SW 1271 (cell line): Measurements from ENCODE around the gene AQP6.

ENCODE experiments used
- DNase-seq, 2 experiments: peaks; one replicate each; lab custom pipeline; 2025; lab: John Stamatoyannopoulos, UW

Gene AQP6

DNA sequence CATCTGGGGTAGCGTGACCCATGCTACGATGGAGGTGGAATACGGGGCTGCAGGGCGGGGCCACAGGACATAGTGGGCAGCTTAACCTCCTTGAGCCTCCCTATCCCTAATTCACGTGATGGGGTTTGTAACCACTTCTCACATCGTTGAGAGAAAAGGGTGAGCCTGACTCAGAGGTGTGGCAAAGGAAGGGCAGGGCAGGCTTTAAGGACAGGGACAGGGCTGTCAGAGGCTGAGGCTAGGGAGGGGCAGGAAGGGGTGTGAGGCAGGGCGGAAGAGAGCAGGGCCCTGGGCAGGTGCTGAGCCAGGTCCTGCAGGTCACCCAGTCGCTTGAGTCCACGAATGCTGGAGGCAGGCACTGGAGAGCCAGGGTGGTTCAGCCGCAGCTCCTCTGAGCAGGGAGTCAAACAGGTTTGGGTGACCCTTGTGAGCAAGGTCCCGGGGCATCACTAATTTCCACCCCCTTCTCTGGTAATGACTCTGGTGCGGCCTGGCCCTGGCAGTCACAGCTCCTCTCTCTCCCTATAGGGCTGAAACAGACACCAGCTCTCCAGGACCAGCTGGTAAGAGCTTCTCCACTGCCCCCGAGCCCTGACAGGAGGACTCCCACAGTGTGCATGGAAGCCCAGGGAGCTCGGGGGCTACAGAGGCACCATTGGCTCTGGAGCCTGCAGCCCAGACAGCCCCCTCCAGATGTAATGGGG lies 29.7 kb upstream of the AQP6 start:
- DNase-seq: no peak

DNA sequence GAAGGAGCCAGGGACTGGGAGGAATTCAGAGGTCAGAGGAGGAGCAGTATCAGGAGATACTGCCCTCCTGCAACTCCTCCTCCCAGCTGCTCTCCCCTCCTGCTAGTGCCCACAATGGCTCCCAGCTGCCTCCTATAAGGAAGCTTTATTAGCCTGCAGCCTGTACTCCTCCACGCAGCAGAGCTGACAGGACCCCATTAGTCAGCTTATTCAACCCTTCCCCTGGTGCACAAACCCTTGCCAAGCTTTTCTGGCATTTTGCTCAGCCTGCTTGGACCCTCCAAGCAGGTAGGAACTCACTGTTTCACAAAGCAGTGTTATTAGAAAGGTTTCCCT lies 29.2 kb upstream of the AQP6 start:
- DNase-seq: no peak

DNA sequence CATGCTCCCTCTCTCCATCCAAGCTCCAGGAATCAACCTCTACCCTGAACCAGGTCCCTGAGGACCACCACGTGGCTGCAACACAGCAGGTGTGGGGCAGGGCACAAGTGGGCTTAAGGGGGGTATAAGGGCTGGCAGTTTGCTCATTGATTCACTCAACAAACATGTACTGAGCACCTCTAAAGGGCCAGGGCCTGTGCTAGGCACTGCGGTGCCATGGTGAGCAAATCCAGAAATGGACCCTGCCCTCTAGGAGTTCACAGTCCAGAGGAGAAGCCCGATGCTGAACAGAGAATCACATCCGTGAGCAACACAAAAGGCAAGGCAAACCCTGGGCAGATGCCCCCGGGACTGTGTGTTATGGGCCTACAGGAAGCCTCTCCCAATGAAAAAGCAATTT lies 28.7 kb upstream of the AQP6 start:
- DNase-seq: no peak

DNA sequence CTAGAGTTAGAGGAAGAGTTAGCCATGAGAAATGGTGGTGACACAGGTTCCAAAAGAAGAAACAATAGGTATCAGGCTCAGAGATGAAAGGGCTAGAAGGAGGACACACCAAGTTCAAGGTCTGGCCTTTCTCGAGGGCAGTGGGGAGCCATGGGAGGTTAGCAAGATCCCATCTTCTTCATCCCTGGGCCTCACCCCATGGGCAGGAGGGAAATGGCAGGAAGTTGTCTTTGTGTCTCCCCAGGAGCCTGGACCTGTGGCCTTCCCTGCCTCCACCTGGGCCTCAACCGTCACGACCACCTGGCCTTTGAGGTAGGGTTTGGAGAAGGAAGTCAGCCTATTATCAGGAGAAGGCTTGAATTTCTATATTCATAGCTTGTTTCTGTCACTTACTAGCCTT lies 28.0 kb upstream of the AQP6 start:
- DNase-seq: no peak

DNA sequence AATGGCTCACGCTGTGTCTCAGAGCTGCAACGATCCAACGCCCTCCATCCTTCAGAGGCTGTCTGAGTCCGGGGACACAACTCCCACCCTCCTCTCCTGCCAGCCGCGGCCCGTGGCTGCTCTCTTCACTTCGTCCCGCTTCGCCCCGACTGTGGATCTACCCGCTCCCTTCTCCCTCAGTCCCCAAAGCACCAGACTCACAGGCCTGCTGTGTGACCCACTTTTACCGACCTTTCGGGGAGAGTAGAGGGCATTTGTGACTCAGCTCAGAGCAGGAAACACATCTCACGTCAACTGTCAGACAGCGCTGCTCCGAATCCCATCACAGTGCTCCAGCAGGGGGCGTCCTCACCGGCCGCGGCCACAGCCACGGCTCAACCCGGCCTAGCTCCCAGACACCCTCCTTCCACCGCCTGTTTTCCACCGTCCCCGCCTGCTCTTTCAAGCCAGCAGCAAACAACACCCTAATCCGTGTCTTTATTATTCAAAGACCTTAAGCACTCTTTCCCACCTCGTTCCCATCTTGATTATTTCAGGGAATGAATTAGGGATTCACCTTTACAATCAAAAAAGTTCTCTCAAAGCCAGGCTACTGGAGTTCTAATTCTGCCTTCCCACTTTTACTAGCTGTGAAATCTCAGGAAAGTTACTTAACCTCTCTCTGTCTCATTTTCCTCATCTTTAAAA lies 27.2 kb upstream of the AQP6 start:
- DNase-seq: peak in 1 of 2 experiments; percentile 69

DNA sequence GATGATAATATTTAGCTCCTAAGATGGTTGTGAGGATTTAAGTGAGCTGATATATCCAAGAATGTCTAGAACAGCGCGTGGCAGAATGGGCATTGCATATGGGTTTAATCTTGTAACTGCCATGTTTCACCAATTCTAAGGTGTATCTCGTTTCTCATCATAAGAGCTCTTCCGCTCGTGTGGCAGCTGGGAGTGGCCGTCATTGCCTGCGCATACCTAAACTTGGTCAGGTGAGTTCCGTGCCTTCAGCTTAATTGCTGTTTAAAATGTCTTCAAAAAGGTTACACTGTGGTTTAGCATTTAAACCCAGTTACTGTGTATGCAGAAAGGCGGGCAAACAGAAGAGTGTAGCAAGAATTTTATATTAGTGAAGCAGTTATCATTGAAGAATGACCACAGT lies 26.7 kb upstream of the AQP6 start:
- DNase-seq: no peak

DNA sequence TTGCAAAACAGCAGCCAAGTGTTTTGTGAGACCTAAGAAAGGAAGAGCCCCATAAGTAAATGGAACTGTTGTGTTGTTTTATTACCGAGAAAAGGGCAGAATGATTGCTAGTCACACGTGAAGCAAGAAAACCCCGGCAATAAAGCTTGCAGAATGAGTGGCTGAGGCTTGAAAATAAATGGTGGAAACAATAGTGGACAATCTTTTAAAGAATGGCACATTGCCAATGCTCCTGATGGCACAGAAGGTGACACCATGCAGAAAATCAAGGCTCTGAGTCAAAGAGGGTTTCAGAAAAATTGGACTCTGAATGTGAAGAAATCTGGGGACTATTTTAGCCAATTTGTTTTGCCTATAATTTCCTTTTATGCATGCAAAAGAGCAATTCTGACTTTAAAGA lies 26.2 kb upstream of the AQP6 start:
- no peak for DNase-seq

DNA sequence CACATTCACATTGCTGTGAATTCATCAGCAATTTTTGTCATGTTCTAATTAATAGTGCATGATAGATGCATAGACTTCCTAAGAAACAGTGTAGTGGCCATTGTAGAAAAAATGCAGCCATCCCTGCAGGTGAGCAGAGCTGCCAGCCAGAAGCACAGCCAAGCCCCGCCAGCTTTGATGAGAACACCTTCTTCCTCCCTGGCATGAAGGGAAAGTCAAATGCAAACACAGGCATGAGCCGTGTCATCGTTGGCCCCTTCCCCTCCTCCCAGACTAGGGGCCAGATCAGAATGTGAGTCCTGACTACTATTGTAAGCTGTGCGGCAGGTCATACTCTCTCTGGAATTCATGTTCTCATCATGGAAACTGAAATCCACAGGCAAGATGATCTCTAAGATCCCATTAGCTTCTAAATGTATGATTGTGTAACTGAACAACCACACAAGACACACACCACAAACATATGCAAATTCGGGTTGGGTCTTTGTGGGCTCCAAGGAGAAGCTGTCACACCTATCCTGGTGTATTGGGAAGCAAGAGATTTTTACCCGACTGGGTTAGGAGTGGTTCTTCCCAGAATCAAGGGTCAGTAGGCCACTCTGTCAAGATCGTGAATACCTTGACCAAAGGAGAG lies 25.0 kb upstream of the AQP6 start:
- DNase-seq: no peak

DNA sequence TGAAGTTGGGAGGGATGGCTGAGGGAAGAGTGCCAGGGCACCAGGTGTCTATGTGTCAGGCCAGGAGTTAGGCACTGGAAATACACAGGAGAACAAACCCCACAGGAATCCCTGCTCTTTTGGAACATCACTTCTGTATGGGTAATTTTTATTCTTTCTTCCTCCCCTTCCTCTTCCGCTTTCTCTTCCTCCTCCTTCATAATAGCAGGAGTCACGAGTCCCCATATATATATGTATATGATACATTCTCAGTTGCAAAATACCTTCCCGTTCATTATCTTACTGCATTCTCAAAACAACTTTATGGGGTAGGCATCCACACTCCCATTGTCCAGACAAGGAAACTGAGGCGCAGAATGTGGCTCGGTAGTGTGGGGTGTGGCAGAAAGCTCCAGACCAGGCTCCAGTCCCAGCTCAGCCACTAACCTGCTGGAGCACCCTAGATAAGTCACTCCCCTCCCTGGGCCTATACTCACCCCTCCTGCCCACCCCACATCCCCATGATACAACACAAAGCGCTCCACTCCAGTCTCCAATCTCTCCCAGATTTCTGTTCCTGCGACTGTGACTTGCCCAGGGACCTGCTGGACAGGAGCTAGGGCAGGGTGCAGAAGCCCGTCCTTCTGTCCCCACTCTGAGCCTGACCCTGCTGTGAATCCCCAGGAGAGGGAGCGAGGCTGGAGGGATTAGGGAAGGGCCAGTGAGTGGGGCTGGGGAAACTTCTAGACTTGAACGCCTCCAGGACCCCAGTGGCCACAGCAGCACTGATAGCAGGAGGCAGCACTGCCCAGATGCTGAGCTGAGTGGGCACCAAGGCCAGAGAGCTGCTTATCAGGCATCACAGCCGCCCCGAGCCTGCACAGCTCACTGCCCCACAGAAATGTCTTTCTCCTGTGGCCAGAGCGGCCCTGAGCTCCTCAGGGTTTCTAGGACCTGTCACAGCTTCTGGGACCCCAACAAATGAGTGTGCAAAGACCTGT lies 23.6 kb upstream of the AQP6 start:
- DNase-seq: no peak

DNA sequence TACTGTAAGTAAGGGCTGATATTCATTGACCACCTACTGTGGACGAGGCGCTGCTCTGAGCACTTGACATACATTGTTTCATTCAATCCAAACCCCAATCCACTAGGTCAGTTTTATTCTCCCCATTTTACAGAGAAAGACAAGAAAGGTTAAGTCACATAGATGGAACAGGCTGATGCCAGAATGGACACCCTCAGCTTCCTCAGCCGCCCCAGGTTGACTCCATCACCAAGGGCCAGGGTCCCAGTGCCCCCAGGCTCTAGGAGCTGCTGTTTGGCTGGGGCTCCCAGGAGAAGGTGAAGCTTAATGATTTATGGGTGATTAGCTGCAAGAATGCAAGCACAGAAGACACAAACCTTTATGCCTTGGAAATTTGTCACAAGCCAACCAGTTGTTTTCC lies 22.9 kb upstream of the AQP6 start:
- DNase-seq: no peak

DNA sequence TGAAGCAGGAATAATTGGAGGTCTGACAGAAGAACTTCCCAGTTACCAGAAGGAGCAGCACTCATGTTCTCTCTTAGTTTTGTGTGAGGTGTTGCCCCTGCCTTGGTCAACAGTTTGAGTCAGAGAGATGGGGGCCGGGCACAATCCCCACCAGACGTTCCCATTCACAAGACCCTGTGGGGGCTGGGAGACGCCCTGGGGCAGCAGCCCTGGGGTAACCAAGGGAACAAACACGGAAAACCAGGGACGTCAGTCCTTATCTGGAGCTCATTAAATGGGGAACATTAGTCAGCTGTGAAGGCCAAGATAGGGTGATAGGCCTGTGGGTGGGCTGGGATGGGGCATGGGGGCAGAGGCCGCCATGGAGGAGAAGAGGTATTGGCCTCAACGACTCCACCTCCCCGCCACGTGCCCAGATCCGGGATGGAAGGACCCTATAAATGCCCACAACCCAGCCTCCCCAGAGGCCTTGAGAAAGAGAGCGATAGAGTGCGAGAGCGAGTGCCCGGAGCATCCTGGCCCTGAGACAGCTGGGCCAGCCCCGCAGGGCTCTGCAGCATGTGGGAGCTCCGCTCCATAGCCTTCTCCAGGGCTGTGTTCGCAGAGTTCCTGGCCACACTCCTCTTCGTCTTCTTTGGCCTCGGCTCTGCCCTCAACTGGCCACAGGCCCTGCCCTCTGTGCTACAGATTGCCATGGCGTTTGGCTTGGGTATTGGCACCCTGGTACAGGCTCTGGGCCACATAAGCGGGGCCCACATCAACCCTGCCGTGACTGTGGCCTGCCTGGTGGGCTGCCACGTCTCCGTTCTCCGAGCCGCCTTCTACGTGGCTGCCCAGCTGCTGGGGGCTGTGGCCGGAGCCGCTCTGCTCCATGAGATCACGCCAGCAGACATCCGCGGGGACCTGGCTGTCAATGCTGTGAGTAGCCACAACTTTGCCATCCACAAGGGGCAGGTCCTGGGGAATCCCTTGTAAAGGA lies 22.2 kb upstream of the AQP6 start, which contains the start of gene AQP2:
AQP2 (plus strand) TSS at position 465 of the 979 bp plus-strand sequence; CDS start at position 559, 94 bp downstream.
- DNase-seq: no peak

DNA sequence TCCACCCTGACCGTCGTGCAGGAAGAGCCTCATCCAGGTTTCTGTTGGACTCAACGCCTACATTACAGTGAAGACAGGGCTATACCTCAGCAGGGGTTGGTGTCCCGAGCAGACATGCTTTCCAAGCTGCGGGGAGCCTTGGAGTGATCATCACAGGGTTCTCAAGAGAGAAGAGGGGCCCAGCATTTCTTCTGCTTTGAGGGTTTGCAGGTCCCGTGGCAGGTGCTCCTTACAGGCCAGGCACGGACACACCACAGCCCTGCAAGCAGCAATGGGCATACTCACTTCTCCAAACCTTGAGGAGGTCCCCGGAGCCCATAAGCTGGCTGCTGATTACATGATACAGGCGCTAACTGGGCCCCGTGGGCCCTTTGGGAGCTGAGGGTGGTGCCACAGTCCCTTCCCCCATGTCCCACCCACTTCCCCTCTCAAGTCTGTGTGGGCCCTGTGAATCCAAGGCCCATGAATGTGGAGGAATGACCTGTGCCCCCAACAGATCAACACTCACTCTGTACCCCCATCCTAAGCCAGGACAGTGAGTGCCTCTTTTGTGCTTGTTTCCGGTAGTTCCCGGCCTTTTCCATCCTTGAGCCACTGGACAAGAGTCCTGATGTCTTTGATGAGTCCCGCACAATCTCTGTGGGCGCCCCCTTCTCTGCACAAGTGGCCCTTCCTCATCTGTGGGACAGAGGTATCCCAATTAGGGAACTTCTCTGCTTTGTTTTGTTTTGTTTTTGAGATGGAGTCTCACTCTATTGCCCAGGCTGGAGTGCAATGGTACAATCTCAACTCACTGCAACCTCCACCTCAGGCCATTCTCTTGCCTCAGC lies 21.1 kb upstream of the AQP6 start:
- no peak for DNase-seq

DNA sequence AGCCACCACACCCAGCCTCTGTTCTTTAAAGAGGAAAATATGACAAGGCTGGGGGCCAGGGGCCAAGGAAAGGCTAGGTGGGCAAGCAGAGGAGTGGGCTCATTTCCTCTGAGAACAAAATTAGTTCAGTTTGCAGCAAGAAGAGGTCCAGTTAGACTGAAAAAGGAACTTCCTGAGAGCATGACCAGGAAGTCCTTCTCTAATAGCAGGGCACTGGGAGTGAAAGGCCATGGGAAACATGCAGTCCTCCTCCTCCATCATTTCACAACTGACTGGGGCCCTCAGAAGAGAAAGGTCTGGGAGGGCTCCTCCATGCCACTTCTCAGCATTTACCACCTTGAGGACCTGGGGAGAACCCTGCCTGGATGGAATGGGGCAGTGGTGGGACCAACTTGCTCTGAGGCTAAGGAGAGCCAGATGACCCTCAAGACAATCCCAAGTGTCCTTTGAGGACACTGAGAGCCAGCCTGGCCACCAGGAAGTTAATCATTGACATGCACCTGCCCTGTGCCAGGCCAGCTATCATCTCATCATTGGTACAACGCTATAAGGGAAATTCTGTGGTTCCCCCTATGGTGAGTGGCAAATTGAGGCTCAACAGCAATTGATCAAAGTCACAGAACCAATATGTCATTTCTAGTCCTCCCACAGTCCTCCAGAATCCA lies 20.2 kb upstream of the AQP6 start:
- DNase-seq: no peak

DNA sequence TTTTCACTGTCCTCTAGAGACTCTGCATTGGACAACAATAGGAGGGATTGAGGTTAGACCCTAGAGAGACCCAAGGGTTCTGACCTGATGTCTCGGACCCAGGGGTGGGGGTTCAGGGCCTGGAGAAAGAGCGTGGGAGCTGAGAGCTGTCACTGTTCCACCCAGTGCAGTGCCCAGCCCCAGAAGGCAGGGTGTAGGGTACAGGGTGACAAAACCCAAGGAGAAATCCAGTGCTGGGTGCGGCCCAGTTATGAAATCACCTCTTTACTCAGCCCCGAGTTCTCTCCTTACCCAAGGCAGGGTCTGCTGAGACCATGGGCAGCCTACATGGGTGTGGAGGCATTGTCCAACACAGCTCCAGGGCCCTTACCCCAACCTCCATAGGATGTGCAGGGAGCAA lies 19.6 kb upstream of the AQP6 start:
- no peak for DNase-seq

DNA sequence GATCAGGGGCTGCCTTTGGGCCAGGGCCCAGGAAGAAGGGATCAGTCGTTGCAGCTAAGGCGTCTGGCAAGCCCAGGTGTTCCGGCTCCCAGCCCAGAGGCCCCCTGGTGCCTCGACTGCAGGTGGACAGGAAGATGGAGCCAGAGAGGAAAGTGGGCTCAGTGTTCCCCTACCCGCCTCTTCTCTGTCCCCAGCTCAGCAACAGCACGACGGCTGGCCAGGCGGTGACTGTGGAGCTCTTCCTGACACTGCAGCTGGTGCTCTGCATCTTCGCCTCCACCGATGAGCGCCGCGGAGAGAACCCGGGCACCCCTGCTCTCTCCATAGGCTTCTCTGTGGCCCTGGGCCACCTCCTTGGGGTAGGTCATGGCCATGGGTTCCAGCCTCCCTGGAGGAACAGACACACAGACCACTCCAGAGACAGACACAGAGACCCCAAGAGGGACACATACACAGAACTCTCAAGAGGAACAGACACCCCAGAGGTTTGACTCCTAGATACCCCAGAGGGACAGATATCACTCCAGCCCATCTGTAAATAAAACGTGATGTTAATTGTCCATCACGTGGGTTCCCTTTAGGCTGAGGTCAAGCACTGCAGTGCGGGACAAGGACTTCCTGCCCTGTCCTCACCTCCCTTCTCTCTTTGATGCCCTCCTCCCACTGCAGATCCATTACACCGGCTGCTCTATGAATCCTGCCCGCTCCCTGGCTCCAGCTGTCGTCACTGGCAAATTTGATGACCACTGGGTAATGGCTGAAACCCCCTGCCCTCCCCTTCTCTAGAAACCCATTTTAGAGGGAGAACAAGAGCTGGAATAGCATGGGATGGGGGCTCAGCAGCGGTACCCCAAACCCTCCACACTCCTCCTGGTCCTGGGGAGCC lies 18.5 kb upstream of the AQP6 start:
- no peak for DNase-seq

DNA sequence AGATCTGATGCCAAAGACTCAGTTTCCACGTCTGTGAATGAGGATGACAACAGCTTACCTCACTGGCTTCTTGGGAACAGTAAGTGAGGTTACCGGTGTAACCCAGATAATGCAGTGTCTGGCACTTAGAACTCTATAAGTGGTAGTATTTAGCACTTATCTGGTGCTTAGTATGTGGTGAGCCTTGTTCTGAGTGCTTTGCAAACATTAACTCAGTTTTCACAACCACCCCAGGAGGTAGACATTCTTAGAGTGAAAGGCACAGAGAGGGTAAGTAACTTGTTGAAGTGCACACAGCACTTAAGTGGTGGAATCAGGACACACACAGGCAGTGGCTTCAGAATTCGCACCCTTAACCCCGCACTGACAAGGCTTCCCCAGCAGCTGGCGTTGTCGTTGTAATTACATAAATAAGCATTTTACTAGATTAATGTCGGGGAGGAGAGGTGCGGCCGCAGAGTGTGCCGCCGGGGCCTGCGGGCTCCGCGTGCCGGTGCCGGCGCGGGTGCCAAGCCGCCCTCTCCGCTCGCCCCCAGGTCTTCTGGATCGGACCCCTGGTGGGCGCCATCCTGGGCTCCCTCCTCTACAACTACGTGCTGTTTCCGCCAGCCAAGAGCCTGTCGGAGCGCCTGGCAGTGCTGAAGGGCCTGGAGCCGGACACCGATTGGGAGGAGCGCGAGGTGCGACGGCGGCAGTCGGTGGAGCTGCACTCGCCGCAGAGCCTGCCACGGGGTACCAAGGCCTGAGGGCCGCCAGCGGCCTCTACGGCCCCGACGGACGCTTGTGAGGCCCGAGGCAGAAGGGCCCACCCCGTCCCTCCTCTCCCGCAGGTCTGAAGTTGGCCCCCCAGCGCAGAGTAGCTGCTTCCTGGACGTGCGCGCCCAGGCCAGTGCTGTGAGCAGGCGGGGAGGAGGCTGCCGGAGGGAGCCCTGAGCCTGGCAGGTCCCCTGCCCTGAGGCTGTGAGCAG lies 17.6 kb upstream of the AQP6 start:
- no peak for DNase-seq

DNA sequence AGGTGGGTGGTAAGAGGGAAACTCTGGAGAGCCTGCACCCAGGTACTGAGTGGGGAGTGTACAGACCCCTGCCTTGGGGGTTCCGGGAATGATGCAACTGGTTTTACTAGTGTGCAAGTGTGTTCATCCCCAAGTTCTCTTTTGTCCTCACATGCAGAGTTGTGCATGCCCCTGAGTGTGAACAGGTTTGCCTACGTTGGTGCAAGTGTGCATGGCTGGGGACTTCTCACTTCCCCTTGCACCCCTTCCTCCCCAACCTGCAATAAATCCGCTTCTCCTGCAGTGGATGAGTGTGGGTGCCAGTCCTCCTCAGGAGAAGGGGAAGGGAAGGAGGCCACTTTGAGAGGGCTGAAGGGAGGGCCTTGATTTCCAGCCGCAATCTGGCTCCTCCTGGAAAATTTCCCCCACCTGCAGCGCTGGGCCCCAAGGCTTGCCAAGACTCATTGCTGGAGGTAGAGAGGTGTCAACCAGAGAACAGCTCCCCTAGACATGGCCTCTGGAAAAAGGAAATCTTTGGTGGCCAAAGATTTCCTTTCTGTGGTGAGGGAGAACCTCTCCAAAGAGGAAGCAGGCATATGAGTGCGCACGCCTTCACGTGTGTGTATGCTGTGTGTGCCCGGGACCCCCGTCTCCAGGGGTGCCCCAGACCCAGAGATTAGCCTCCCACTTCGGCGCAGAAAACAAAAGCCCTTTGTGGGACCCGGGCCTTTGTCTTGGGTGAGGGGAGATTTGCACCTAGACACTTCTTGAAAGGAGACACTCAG lies 16.7 kb upstream of the AQP6 start:
- no peak for DNase-seq
